Ureter (tissue), 1 donor: ENCODE data around the gene ALG1. TPM values are rescaled to one million over a fixed set of nuclear protein-coding genes. Genes with fewer than 3 reads are reported as not detected.

Experiments
- DNase-seq: peaks from one replicate; pipeline ENCODE4 v3.0.0-alpha.2; 2020; ENCODE audit warnings: low spot score
- total RNA-seq: library from RNA; stranded (reverse); gene quantifications from one replicate; pipeline ENCODE4 v1.2.4, GENCODE V29; 2023
- donor health status: DM: yes; HTN: yes; CAD: no.

The ALG1 gene, protein sequence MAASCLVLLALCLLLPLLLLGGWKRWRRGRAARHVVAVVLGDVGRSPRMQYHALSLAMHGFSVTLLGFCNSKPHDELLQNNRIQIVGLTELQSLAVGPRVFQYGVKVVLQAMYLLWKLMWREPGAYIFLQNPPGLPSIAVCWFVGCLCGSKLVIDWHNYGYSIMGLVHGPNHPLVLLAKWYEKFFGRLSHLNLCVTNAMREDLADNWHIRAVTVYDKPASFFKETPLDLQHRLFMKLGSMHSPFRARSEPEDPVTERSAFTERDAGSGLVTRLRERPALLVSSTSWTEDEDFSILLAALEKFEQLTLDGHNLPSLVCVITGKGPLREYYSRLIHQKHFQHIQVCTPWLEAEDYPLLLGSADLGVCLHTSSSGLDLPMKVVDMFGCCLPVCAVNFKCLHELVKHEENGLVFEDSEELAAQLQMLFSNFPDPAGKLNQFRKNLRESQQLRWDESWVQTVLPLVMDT
- 27.0 TPM for total RNA-seq

DNA sequence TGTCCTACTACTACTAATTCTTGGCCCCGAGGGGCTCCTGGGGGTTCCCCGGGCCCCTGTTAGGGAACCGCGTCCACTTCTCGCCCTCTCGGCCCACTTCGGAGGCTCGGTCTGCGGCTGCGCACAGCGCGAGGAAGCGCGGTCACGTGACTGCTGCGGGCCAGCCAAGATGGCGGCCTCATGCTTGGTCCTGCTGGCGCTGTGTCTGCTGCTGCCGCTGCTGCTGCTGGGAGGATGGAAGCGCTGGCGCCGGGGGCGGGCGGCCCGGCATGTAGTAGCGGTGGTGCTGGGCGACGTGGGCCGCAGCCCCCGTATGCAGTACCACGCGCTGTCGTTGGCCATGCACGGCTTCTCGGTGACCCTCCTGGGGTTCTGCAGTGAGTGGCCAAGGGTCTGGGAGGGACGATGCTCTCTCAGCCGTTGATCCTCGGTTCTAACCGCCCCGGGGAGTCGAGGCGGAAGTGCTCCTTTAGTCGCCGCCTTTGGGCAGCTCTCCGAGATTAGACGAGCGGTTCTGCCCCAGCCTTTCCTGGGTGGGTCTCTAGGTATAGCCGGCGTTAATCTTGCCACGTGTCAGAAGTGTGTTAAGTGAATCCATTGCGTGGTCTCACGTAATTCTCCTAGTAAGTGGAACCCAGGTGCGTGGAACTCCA lies at the start of gene ALG1:
Gene ALG1 (plus strand): TSS at position 163 of the 653 bp plus-strand sequence. CDS start 7 bp downstream, at position 170.
- DNase-seq: peak; percentile 93

DNA sequence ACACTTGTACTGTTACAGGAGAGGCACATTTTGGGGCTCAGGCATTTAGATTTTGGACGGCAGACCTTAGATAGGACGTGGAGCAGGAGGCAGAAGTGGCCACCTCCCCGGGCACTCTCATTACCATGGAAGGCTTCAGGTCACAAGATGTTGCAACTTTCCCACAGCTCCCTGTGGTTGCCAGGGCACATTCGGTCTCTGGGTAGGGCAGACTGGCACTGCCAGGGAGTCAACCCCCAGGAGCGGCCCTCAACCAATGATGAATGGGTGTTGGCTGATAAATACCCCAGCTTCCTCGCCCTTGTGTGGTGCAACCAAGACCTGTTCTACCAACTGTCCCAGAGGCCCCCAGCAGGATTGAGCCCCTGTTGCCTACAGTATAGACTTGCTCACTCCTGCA lies 49.1 kb upstream of the ALG1 start:
- DNase-seq: no peak

DNA sequence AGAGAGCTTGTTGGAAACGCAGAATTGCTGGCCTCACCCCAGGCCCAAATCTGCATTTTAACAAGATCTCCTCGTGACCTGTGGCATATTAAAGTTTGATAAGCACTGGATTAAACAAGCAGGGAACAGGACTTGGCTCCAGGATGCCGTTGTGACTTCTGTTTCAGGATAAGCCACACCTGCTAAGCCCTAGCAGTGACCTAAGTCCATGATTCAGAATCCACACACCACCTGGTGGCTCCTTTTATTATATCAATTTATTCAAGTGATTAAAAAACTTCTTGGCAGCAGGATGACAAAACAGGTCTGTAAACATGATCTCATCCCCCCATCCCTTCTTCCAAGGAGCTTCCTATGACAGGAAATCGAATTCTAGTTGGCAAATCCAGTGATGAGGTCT lies 47.0 kb upstream of the ALG1 start:
- DNase-seq: no peak

DNA sequence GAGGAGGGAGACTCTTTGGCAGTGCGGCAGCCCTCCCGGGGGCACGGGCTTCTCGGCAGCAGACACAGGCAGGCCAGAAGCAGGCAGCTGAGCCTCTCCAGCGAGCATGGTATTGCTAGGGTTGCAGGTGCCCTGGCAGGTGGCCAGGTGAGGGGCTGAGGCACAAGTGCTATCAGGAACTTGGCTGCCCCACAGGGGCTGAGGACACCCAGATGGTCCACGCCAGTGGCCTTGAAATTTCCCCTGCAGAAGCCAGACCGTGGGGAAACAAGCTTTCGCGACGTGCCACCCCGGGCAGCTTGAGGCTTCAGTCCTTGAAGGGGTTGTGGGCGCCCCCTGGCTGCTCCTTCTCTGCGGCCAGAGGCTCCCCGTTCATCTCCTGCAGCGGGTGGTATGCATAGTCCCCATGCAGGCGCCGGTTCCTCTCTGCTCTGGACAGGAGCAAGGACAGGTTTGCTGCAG lies 46.4 kb upstream of the ALG1 start:
- DNase-seq: no peak

DNA sequence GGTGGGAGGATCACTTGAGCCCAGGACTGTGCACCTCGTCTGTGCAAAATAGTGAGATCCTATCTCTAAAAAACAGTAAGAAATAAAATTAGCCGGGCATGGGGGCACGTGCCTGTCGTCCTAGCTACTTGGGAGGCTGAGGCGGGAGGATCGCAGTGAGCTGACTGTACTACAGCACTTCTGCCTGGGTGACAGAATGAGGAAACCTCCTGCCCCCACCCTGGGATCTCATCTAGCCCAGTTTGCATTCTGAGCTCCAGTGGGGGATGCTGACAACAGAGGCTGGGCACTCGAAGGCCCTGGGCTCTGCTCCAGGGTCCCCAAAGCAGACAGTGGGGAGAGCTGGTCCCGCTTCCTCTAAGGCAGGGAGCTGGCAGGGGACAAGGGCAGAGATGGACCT lies 45.0 kb upstream of the ALG1 start:
- no peak for DNase-seq

DNA sequence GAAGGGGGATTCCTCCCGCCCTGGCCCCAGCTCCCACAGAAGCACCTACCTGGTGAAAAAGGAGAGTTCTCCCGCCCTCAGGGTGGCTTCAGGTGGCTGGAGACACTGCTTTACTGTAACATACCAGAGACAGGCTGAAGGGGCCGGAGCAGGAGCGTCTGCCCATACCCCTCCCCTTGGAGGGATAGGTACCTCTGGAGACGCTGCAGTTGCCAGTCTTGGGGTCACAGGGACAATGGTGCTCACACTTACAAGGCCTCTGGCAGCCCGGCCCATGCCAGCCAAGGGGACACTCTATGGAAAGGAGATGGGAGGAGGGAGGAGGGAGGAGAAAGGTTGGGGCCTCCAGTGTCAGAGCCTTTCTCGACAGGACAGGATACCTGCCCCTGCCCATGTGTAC lies 44.6 kb upstream of the ALG1 start:
- DNase-seq: no peak

DNA sequence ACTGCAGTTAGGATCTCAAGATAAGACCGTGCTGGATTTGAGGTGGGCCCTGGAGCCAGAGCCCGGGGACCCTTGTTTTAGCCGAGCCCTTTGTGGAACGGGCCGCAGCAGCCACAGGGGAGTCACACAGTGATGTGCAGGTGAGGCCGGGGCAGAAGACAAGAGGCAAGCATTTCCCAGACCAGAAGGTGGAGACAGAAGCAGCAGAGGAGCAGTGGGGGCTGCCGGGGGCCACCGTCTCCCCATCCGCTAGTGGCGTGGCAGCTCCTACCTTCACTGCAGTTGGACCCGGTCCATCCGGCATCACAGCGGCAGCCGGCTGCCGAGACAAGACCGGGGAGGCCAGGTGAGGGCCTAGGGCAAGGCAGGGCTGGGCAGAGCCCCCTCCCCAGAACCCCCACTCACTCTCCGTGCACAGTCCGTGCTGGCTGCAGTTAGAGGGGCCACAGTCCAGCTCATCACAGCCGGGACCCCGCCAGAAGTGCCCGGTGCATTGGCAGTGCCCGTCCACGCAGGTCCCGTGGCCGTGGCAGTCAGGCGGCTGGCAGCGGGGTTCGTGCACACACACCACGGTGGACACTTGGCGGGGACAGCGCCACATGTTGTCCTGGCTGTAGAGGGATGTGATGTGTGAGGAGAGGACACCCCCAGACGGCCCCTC lies 43.9 kb upstream of the ALG1 start:
- DNase-seq: no peak

DNA sequence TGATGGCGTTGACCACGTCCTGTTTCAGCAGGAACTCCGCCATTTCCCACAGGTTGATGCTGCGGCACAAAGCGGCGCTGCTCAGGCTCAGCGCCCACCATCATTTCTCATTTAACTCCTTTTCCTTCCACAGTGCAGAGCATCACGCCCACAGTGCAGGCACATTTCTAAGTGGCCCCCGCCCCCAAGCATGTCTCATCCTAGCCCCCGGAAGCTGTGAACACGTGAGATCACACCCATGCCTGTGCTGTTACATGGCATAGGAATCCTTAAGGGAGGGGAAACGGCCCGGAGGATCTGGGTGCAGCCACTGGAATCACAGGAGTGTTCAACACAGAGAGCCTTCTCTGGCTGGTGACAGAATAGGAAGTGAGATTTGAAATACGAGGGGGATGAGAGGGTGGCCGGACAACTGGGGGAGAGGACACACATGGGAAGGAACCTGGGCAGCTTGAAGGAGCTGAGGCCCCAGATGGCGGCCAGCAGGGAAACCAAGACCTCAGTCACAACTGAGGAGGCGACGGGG lies 42.6 kb upstream of the ALG1 start:
- no peak for DNase-seq

DNA sequence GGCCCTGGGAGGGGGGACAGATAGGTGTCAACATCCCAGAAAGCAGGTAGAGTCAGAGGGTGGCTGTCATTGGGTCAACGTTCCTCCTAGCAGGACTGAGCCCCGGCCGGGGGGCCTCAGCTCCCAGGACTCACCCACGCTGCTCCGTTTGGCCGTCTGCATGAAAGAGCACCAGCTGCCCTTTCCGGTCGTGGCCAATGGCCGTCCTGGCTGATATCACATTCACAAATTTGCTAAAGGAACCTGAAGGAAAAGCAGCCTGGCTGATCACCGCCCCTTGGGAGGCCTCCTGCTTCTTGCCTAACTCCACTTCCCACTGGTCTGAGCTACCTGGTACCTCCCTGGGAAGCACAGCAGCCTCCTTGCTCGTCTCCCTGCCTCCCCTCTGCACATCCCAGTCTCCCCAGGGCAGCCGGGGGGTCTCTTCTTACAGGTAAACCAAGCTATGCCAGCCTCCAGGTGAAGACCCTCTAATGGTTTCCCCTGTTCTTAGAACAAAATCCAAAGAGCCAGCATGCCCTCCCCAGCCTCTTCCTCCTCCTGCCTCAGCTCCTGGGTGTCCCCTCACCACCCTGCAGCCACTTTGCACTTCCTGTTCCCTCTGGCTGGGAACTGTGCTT lies 41.3 kb upstream of the ALG1 start:
- DNase-seq: no peak

DNA sequence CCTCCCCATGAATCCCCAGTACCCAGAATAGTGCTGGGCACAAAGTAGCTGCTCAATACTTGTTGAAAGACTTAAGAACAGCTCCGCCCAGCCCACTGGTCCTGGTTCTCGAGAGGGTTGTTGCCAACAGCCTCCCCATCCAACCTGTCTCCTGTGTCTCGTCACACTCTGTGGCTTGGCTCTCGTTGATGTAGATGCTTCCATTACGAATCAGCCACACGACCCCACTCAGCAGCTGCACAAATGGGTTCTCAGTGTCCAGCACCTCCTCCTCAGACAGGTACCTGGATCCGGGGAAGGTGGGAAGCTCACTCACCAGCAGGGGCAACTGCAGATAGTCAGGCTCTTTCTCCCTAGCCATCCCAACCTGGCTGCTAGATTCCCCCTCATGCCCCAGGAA lies 40.0 kb upstream of the ALG1 start:
- no peak for DNase-seq

DNA sequence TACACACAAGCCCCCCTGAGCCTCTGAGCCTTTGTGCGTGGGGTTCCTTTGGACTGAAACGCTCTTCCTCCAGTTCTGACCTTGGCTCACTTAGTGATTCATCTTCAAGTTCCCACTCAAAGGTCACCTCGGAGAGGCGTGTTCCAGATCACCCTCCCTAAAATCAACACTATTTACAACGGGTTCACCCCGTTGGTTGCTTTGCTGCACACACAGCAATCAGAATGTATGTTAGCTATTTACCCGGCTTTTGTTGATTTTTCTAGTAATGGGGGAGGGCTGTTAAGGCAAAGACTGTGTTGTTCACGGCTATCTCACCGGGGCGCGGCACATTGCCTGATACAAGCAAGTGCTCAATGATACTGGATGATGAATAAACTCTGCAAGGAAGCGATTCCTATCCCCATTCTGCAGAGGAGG lies 38.9 kb upstream of the ALG1 start:
- DNase-seq: no peak

DNA sequence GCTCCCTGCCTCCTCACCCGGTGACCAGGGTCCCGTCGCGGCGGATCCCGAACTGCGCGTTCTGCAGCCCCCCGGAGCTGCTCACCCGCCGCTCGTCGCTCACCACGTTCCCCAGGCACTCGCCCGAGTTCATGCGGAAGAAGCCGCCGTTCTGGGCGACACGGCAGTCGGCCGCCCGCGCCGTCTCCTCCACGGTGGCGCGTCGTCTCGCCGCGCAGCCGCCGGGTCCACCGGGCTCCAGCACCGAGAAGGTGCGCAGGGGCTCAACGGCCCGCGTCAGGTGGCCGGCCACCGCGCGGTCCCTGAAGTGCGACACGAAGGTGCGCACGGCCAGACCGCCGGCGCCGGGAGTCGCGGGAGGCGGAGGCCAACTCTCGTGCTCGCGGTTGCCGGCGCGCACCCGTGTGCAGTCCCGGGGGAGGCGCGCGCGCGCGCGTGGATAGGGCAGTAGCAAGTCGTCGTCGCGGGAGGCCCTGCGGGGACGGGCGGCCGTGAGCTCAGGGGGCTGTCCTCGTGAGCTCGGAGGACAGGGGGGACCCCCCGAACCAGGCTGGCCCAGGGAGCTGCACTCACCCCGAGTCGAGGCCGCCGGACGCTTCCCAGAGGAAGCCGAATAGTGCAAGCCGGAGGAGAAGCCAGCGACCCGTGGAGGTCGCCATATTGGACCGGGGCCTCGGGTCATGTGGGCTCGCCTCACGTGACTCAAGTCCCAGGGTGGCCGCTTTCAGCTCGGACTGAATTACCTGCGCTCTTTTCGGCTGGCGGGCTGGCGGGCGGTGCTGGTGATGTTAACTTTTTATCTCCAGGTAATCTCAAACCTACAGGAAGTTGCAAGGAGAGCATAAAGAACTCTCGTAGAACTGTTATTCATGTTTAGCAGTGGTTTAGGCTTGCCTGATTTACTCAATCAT lies 38.1 kb upstream of the ALG1 start, which contains the start of gene NAGPA:
Gene NAGPA (minus strand): TSS at position 680 of the 911 bp plus-strand sequence. CDS start 21 bp downstream, at position 659.
- DNase-seq: peak; percentile 93

DNA sequence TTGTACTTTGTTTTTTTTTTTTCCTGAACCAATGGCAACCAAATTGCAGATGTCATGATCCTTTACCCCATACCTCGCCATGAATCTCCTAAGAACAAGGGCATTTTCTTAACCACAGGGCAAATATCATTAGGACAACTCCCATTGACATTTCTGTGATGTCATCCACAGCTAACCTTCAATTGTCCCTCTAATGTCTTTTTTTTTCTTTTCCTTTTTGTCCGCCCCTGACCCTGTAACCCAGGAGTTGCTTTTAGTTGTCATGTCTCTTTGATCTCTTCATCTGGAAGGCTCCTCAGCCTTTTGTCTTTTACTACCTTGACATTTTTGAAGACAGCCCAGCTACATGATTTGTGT lies 37.5 kb upstream of the ALG1 start:
- DNase-seq: no peak

DNA sequence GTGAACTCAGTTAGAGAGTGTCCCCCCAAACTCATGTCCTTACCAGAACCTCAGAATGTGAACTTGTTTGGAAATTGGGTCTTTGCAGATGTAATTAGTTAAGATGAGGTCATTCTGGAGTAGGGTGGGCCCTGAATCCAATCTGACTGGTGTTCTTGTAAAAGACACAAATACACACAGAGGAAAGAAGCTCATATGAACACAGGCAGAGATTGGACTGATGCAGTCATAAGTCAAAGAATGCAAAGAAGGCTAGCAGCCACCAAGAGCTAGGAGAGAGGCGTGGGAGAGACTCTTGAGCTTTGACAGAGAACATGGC lies 35.8 kb upstream of the ALG1 start:
- DNase-seq: no peak

DNA sequence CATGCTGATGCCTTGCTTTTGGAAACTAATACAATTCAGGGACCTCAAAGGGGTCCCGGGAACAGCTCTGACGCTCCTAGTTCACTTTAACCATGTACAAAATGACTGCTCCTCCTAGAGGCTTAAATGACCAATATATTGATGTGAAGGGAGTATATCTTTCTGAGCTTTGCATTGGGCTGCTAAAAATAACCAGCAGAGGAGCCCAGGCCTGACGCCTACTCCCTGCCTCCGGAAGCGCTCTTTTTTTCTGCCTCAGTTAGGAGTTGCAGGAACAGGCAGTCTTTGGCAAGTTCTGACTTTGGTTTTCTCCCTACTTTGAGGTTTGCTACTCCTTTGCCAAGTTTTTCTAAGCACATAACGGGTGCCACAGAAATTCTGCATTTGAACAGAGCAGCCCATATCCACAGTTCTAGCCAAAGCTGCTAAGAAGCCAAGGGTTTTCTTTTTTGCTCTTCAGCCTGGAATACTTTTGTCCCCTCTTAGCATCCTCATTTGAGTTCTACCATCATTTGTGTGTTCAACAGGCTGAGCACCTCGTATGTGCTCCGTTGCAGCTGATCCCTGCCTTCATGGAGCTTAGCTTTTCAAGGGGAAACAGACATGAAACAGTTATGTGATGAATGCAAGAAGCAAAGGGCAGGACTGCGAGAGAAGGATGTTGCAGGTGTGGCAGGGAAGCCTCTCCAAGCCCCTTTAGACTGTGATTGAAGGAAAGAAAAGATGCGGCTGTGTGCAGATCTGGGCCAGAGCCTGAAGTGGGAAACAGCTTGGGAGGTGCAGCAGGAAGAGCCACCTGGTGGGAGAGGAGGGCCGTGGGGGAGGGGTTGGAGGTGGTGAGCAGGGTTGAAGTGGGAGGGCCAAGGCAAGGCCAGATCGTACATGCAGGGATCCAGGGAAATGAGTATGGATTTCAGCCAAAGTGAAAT lies 35.2 kb upstream of the ALG1 start:
- no peak for DNase-seq

DNA sequence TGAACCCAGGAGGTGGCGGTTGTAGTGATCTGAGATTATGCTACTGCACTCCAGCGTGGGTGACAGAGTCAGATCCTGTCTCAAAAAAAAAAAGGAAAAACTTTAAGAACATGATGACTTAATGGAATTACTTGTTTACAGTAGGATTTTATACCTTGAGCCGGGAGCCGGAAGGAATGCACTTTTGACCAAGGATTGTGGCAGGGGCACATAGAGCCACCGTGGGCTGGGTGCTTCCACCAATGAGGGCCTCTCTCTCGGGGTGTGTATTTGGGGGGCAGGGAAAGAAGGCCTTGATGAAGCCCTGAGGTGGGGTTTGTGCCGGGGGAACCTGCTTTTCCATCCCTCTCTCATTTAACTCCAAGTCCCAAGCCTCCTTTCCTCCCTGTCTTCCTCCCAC lies 31.2 kb upstream of the ALG1 start:
- DNase-seq: no peak

DNA sequence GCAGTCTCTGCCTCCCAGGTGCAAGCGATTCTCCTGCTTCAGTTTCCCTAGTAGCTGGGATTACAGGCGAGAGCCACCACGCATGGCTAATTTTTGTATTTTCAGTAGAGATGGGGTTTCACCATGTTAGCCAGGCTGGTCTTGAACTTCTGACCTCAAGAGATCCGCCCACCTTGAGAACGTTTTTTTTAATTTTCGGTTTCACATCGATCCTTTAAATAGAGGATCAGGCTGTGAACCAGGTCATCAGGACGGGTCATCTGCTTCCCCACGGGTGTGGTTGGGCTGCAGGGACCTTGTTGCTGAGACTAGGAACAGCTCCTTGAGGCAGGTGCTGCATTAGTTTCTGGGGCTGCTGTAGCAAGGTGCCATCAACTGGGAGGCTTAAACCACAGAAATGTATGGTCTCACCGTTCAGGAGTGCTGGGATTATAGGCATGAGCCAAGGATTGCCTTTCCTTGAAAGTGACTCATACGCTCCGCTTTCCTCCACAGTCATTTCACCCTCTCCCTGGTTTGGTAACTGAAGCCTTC lies 30.0 kb upstream of the ALG1 start:
- no peak for DNase-seq

DNA sequence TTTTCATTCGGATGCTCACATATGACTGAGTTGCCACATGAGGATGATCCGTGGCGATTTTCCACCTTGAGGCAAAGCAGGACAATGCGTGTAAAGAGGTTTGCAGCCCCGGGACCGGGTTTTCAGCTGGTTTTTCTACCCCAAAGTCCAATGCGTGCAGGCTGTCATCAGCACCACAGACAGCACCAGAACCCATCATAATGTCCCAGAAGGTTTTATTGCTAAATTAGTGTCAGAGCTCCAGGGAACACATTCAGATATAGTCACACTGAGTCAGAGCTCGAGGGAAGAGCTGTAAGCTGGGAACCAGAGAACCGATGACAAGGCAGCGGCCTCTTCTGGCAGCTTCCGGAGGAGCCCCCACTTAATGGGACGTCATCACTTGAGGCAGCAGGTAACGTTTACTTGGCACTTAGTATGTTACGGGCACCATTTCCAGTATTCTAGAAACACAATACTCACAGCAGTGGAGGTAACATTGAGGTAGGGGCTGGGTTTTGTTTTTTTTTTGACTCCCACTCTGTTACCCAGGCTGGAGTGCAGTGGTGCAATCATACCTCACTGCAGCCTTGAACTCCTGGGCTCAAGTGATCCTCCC lies 29.0 kb upstream of the ALG1 start:
- DNase-seq: no peak

DNA sequence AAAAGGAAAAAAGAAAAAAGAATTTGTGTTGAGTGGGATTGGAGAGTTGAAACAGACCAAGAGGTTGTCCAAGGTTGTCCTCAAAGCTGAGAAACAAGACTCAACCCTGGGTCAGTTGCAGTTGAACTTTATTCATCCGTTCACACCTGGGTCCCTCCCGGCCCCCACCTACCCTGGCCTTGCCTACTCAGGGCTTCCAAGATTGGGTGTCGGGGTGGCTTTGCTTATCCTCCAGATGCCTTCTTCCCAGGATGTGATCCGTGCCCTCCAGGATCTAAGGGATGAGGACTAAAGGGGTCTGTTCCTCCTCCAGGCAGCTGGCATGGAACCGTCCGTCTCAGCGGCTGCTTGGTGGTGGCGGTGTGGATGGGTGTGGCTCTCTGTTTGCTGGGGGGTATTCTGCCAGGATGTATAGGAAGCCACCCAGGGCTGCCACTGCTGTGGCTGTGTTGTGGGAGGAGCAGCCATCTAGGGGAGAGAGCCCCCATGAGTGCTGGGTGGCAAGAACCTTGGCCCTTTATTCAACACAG lies 27.6 kb upstream of the ALG1 start:
- no peak for DNase-seq
